Tibial nerve (tissue), 4 donors: ENCODE data around the gene ANXA6. TPM values are rescaled to one million over a fixed set of nuclear protein-coding genes. Genes with fewer than 3 reads are reported as not detected.

ENCODE experiments used
- DNase-seq, 2 donors: peaks; one replicate each; pipeline ENCODE4 v3.0.0-alpha.2; 2019; ENCODE audit warnings: low spot score in 2 of 2
- H3K27ac ChIP-seq, 4 donors: fragments of 200-600 bp; sonication (generic) in 3 of 4; one replicate each; pipeline ENCODE4 v1.5.1; 2017 to 2019; ENCODE audit warnings: mild to moderate bottlenecking in 1 of 4
- H3K27me3 ChIP-seq, 2 donors: fragments of 200-600 bp; sonication (generic) in 1 of 2; one replicate each; pipeline versions ENCODE4 v1.5.1 to v1.6.0; 2017 to 2019
- H3K36me3 ChIP-seq, 3 donors: fragments of 200-600 bp; sonication (generic); one replicate each; pipeline ENCODE4 v1.5.1; 2018 to 2019
- H3K4me1 ChIP-seq, 4 donors: fragments of 200-600 bp; sonication (generic) in 3 of 4; one replicate each; pipeline ENCODE4 v1.5.1; 2017 to 2019
- H3K4me3 ChIP-seq, 4 donors: fragments of 200-600 bp; sonication (generic) in 3 of 4; one replicate each; pipeline ENCODE4 v1.5.1; 2017 to 2019; ENCODE audit warnings: mild to moderate bottlenecking in 1 of 4, moderate library complexity in 1 of 4
- H3K9me3 ChIP-seq, 4 donors: fragments of 200-600 bp; sonication (generic) in 3 of 4; one replicate each; pipeline ENCODE4 v1.5.1; 2017 to 2019
- CTCF ChIP-seq, 5 experiments: fragments of 200-600 bp in 3 of 5; fragments of 450-650 bp in 2 of 5; sonication (generic) in 3 of 5; IDR thresholded peaks; one replicate each; pipeline ENCODE4 v1.5.1; 2016 to 2019; ENCODE audit warnings: antibody characterized with exemption in 5 of 5, mild to moderate bottlenecking in 3 of 5, moderate library complexity in 2 of 5
- EP300 ChIP-seq, 2 donors: sonication (generic); formaldehyde crosslinking; IDR thresholded peaks; one replicate each; pipeline ENCODE4 v1.6.1; 2017; ENCODE audit warnings: antibody characterized with exemption in 2 of 2, mild to moderate bottlenecking in 1 of 2
- POLR2A ChIP-seq, 2 donors: fragments of 450-650 bp; IDR thresholded peaks; one replicate each; pipeline ENCODE4 v1.6.1; 2017; ENCODE audit warnings: antibody characterized with exemption in 2 of 2, mild to moderate bottlenecking in 2 of 2, moderate library complexity in 2 of 2
- WGBS, 2 donors: methylation state at CpG; one replicate each; pipeline ENCODE4 v1.1.5; 2018; 5-methylcytosine and 5-hydroxymethylcytosine counted together
- total RNA-seq, 4 donors: library from RNA; depleted of rRNA; stranded (reverse); fragments of >200 nt; gene quantifications; one replicate each; pipeline ENCODE4 v1.1.0, GENCODE V29; 2016

Gene ANXA6
- total RNA-seq, 4 donors from 2014 or later, result 168 to 282 (median 181) TPM

- TF ChIP-seq POLR2A (IDR thresholded peaks at IDR 0.05) (no peak), CTCF (IDR thresholded peaks at IDR 0.05) (no peak), EP300 (IDR thresholded peaks at IDR 0.05) (no peak)
- H3K4me1 ChIP-seq, result peaks cover 0 to 5% (median 2%) of the 10 kb centered on the region in 4 donors
- H3K4me3 ChIP-seq, result no peak overlapping the region
- no peak for DNase-seq
- H3K9me3 ChIP-seq, result no peaks in the 10 kb centered on the region
- H3K27me3 ChIP-seq, result no peaks in the 10 kb centered on the region
- H3K27ac ChIP-seq, result no peak overlapping the region
- 94 to 95% methylated on average over 2 of the region's 2 CpGs for WGBS, 2 donors
- peaks cover 0 to 100% (median 20%) of the 10 kb centered on the region in 3 donors for H3K36me3 ChIP-seq
These were observed 36.5 kb downstream of the ANXA6 start for GRCh38 chr5:151121095-151121494.

DNA sequence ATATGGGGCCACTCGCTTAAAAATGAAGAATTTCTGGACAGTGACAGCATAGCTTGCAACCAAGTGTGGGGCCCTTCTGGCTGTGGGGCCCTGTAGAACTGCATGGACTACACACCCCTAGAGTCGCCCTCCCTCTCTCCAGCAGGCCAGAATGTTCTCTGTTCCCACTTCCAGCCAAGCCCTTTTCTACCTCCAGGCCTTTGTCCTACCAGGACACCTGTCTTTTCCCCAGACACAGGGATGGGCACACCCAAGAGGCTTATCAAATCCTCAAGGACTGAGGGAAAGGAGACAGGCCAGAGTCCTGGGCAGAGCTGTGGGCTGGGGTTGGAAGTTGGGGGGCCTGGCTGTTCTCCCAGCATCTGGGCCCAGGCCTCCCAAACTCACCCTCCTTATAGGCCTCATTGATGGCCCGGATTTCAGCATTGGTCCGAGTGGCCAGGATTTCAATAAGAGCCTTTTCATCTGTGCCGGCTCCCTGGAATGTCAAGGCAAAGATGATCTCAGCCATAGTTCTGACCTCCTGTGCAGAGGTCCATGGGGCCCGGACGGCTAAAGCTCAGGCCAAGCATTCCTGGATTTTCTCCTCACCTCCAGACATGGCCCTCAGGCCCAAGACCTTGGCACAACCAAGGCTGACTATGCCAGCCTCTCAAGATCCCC, 38.5 kb downstream of the ANXA6 start:
- no peak overlapping the region for H3K4me3 ChIP-seq
- 66 to 75% methylated on average over 5 to 7 of the region's 7 CpGs for WGBS, 2 donors
- no peaks in the 10 kb centered on the region for H3K9me3 ChIP-seq
- H3K27me3 ChIP-seq, result no peaks in the 10 kb centered on the region
- peak overlapping the region in 2 of 4 donors; percentile 30 to 47 for H3K27ac ChIP-seq
- H3K36me3 ChIP-seq, result peaks cover 0 to 89% (median 20%) of the 10 kb centered on the region in 3 donors
- peaks cover 0 to 9% (median 2%) of the 10 kb centered on the region in 4 donors for H3K4me1 ChIP-seq
- DNase-seq, result no peak
- no peak for TF ChIP-seq POLR2A (IDR thresholded peaks at IDR 0.05)
- TF ChIP-seq EP300 (IDR thresholded peaks at IDR 0.05), result no peak
- no peak for TF ChIP-seq CTCF (IDR thresholded peaks at IDR 0.05)

- H3K36me3 ChIP-seq, result peaks cover 0 to 85% (median 9%) of the 10 kb centered on the region in 3 donors
- 3% methylated on average over 7 of the region's 7 CpGs for WGBS, 2 donors
- DNase-seq, result peak; percentile 64 to 90
- TF ChIP-seq POLR2A (IDR thresholded peaks at IDR 0.05), result no peak
- peak in 1 of 2 donors; percentile 50 for TF ChIP-seq EP300 (IDR thresholded peaks at IDR 0.05)
- TF ChIP-seq CTCF (IDR thresholded peaks at IDR 0.05), result peak; percentile 91 to 95 (median 94)
- no peak overlapping the region for H3K4me3 ChIP-seq
- H3K27ac ChIP-seq, result peak overlapping the region in 1 of 4 donors; percentile 10
- H3K9me3 ChIP-seq, result no peaks in the 10 kb centered on the region
- H3K27me3 ChIP-seq, result no peaks in the 10 kb centered on the region
- H3K4me1 ChIP-seq, result peaks cover 0 to 9% (median 0%) of the 10 kb centered on the region in 4 donors
These were observed 42.2 kb downstream of the ANXA6 start for GRCh38 chr5:151115272-151115905.

- Histone ChIP-seq H3K27me3 (no peaks in the 10 kb centered on the region), H3K27ac (no peak overlapping the region), H3K4me3 (no peak overlapping the region), H3K9me3 (no peaks in the 10 kb centered on the region), H3K4me1 (peaks cover 0 to 9% (median 0%) of the 10 kb centered on the region in 4 donors), H3K36me3 (peaks cover 0 to 85% (median 4%) of the 10 kb centered on the region in 3 donors)
- WGBS, 2 donors, result 78 to 83% methylated on average over 3 of the region's 3 CpGs
- DNase-seq, result no peak
- TF ChIP-seq EP300 (IDR thresholded peaks at IDR 0.05) (no peak), CTCF (IDR thresholded peaks at IDR 0.05) (no peak), POLR2A (IDR thresholded peaks at IDR 0.05) (no peak)
These were observed 43.9 kb downstream of the ANXA6 start for GRCh38 chr5:151113651-151114050.

GRCh38 chr5:151110992-151111391, 46.6 kb downstream of the ANXA6 start:
- Histone ChIP-seq H3K4me3 (no peak overlapping the region), H3K36me3 (peaks cover 0 to 83% (median 0%) of the 10 kb centered on the region in 3 donors), H3K27ac (no peak overlapping the region), H3K9me3 (no peaks in the 10 kb centered on the region), H3K4me1 (peaks cover 0 to 9% (median 3%) of the 10 kb centered on the region in 4 donors), H3K27me3 (no peaks in the 10 kb centered on the region)
- no peak for TF ChIP-seq POLR2A (IDR thresholded peaks at IDR 0.05)
- 97 to 100% methylated on average over 3 of the region's 3 CpGs for WGBS, 2 donors
- DNase-seq, result no peak
